BLaER1 (cell line): Measurements from ENCODE around the gene ZBTB47.

Source experiments
- H3K27ac ChIP-seq: shearing (Covaris generic); formaldehyde crosslinking; 2 replicates; pipeline ENCODE4 v1.8.1; 2022
- H3K27me3 ChIP-seq: shearing (Covaris generic); formaldehyde crosslinking; 2 replicates; pipeline ENCODE4 v1.8.1; 2022
- H3K36me3 ChIP-seq: shearing (Covaris generic); formaldehyde crosslinking; 2 replicates; pipeline ENCODE4 v1.8.1; 2022
- H3K4me1 ChIP-seq: shearing (Covaris generic); formaldehyde crosslinking; 2 replicates; pipeline ENCODE4 v1.8.1; 2022
- H3K4me2 ChIP-seq: shearing (Covaris generic); formaldehyde crosslinking; 2 replicates; pipeline ENCODE4 v1.8.1; 2022
- H3K4me3 ChIP-seq: shearing (Covaris generic); formaldehyde crosslinking; 2 replicates; pipeline ENCODE4 v1.8.1; 2022
- H3K9ac ChIP-seq: shearing (Covaris generic); formaldehyde crosslinking; 2 replicates; pipeline ENCODE4 v1.8.1; 2022
- H3K9me3 ChIP-seq: shearing (Covaris generic); formaldehyde crosslinking; 2 replicates; pipeline ENCODE4 v1.8.1; 2022
- H4K20me1 ChIP-seq: shearing (Covaris generic); formaldehyde crosslinking; 2 replicates; pipeline ENCODE4 v1.8.1; 2022
- Cebpa-rat ChIP-seq: shearing (Covaris generic); IDR thresholded peaks from 2 replicates; pipeline ENCODE4 v1.8.1; 2022

Gene ZBTB47

GRCh38 chr3:42681361-42682038 lies 28.0 kb downstream of the ZBTB47 start:
- Histone ChIP-seq H3K4me3 (no peak overlapping the region), H4K20me1 (no peaks in the 10 kb centered on the region), H3K4me2 (no peak overlapping the region), H3K9ac (no peak overlapping the region), H3K4me1 (no peaks in the 10 kb centered on the region), H3K36me3 (no peaks in the 10 kb centered on the region), H3K27me3 (no peaks in the 10 kb centered on the region), H3K9me3 (peaks cover 7% of the 10 kb centered on the region; the same call in 1 of the 2 replicates), H3K27ac (no peak overlapping the region)
- no peak for TF ChIP-seq Cebpa-rat

- no peak overlapping the region for H3K4me2 ChIP-seq
- TF ChIP-seq Cebpa-rat: no peak
- H3K27ac ChIP-seq: no peak overlapping the region
- no peaks in the 10 kb centered on the region for H3K36me3 ChIP-seq
- no peak overlapping the region for H3K9ac ChIP-seq
- H3K27me3 ChIP-seq: no peaks in the 10 kb centered on the region
- no peaks in the 10 kb centered on the region for H3K4me1 ChIP-seq
- H3K4me3 ChIP-seq: no peak overlapping the region
- peaks cover 3% of the 10 kb centered on the region; the same call in 1 of the 2 replicates for H3K9me3 ChIP-seq
- H4K20me1 ChIP-seq: no peaks in the 10 kb centered on the region
Observed at GRCh38 chr3:42682301-42683070, 29.0 kb downstream of the ZBTB47 start.

GRCh38 chr3:42683875-42684598 lies 30.5 kb downstream of the ZBTB47 start:
- H3K4me3 ChIP-seq: no peak overlapping the region
- H4K20me1 ChIP-seq: no peaks in the 10 kb centered on the region
- no peak overlapping the region for H3K27ac ChIP-seq
- H3K4me1 ChIP-seq: 0 out of 2 replicates have a peak, but pooled peaks cover 6% of the 10 kb centered on the region
- no peak overlapping the region for H3K9ac ChIP-seq
- H3K9me3 ChIP-seq: no peaks in the 10 kb centered on the region
- no peak overlapping the region for H3K4me2 ChIP-seq
- H3K27me3 ChIP-seq: no peaks in the 10 kb centered on the region
- H3K36me3 ChIP-seq: no peaks in the 10 kb centered on the region
- TF ChIP-seq Cebpa-rat: no peak

GRCh38 chr3:42684632-42685362 lies 31.3 kb downstream of the ZBTB47 start:
- no peaks in the 10 kb centered on the region for H3K9me3 ChIP-seq
- H3K27ac ChIP-seq: no peak overlapping the region
- no peaks in the 10 kb centered on the region for H3K27me3 ChIP-seq
- no peak overlapping the region for H3K4me3 ChIP-seq
- H3K9ac ChIP-seq: no peak overlapping the region
- no peak for TF ChIP-seq Cebpa-rat
- H3K4me2 ChIP-seq: no peak overlapping the region
- H4K20me1 ChIP-seq: no peaks in the 10 kb centered on the region
- no peaks in the 10 kb centered on the region for H3K36me3 ChIP-seq
- 0 out of 2 replicates have a peak, but pooled peaks cover 14% of the 10 kb centered on the region for H3K4me1 ChIP-seq

GRCh38 chr3:42685363-42685881 lies 31.9 kb downstream of the ZBTB47 start, which contains the start of gene KLHL40:
Gene KLHL40 (plus strand): TSS chr3:42685537. CDS start chr3:42685619, 82 bp downstream.
- no peak within 1 kb of the TSS for H3K4me2 ChIP-seq
- TF ChIP-seq Cebpa-rat: no peak
- no peaks in the 10 kb centered on the region for H4K20me1 ChIP-seq
- no peak within 1 kb of the TSS for H3K9ac ChIP-seq
- H3K4me3 ChIP-seq: no peak within 1 kb of the TSS
- no peaks in the 10 kb centered on the region for H3K9me3 ChIP-seq
- no peaks in the 10 kb centered on the region for H3K36me3 ChIP-seq
- peaks cover 18% of the 10 kb centered on the region for H3K4me1 ChIP-seq
- no peak within 1 kb of the TSS for H3K27ac ChIP-seq
- H3K27me3 ChIP-seq: no peaks in the 10 kb centered on the region

- Histone ChIP-seq H3K4me3 (no peak overlapping the region), H4K20me1 (no peaks in the 10 kb centered on the region), H3K4me1 (peaks cover 26% of the 10 kb centered on the region), H3K9ac (no peak overlapping the region), H3K27ac (no peak overlapping the region), H3K36me3 (no peaks in the 10 kb centered on the region), H3K4me2 (no peak overlapping the region), H3K9me3 (no peaks in the 10 kb centered on the region), H3K27me3 (no peaks in the 10 kb centered on the region)
- no peak for TF ChIP-seq Cebpa-rat
Observed at GRCh38 chr3:42685891-42686820, 32.7 kb downstream of the ZBTB47 start.

GRCh38 chr3:42686832-42687650 lies 33.5 kb downstream of the ZBTB47 start:
- peaks cover 34% of the 10 kb centered on the region for H3K4me1 ChIP-seq
- no peaks in the 10 kb centered on the region for H3K27me3 ChIP-seq
- H3K9me3 ChIP-seq: no peaks in the 10 kb centered on the region
- no peak overlapping the region for H3K9ac ChIP-seq
- H4K20me1 ChIP-seq: no peaks in the 10 kb centered on the region
- H3K4me2 ChIP-seq: no peak overlapping the region
- H3K4me3 ChIP-seq: no peak overlapping the region
- H3K27ac ChIP-seq: no peak overlapping the region
- TF ChIP-seq Cebpa-rat: no peak
- H3K36me3 ChIP-seq: no peaks in the 10 kb centered on the region

- H3K27me3 ChIP-seq: no peaks in the 10 kb centered on the region
- H3K9me3 ChIP-seq: no peaks in the 10 kb centered on the region
- no peaks in the 10 kb centered on the region for H4K20me1 ChIP-seq
- H3K4me1 ChIP-seq: peaks cover 40% of the 10 kb centered on the region
- H3K4me3 ChIP-seq: no peak overlapping the region
- H3K4me2 ChIP-seq: no peak overlapping the region
- TF ChIP-seq Cebpa-rat: no peak
- no peak overlapping the region for H3K9ac ChIP-seq
- no peak overlapping the region for H3K27ac ChIP-seq
- no peaks in the 10 kb centered on the region for H3K36me3 ChIP-seq
Observed at GRCh38 chr3:42688016-42688415, 34.5 kb downstream of the ZBTB47 start.
